GM10847 (cell line): ENCODE data around the gene GCSH.

Experiments
- POLR2A ChIP-seq: IDR thresholded peaks from 2 replicates; pipeline ENCODE4 v1.6.1; 2011; ENCODE audit not compliant: insufficient read length; ENCODE audit errors: extremely low read depth

The GCSH gene

DNA sequence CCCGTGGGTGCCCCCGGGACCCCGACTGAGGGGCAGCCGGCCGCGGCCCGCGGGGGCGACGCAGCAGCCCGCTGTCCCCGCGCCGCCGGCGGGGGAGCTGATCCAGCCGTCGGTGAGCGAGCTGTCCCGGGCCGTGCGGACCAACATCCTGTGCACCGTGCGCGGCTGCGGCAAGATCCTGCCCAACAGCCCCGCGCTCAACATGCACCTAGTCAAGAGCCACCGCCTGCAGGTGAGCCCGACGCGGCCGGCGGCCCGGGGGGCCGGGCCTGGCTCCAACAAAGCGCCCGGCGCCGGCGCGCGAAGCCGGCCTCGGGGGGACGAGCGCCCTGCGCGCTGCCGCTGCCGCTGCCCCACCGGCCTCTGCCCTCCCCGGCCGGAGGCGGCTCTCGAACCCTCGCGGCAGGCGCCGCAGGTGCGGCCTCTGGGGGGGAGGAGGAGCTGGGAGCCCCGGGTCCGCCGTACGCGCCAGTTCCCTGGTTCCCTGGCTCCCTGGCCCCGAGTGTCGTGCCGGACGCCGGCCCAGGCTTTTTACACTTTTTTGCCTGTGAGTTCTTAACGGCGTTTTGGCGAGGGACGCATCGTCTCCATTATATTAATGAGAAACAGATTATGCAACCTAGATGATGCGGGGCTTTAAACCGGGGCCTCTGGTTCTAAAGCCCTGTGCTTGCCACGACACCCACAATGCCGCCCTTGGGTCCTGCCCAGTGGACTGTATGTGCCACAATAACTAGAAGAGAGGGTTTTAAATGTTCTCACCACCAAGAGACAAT is 60.0 kb downstream of the GCSH start:
- no peak for TF ChIP-seq POLR2A

DNA sequence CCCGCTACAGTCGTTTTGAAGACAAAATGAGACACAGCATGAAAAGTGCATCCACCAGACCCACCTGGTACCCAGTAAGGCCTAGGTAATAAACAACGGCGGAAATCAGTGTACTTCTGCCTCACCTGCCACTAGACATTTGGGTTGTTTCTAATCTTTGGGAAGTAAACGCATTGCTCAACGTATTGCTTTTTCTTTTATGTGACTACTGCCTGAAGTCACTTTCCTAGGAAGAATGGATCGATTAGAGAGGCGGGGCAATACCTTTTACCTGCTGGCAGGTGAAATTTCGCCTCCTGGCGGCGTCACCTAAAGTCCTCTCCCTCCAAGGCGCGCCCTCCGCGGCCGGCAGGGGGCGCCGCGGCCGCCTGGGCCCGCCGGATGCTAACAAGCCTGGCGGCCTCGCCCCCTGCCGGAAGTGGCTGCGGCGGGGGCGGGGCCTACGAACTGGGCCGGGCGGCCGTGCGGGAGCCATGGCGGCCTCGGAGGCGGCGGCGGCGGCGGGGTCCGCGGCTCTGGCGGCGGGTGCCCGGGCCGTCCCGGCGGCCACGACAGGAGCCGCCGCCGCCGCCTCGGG is 60.7 kb downstream of the GCSH start, which contains the start of gene ATMIN:
TSS of gene ATMIN (plus strand) at position 445 of the 577 bp plus-strand sequence. CDS start at position 474, 29 bp downstream.
- TF ChIP-seq POLR2A, result peak; percentile 72
